Measurements from ENCODE around the gene LIPC.

The LIPC gene

GRCh38 chr15:58544756-58545155, 113.0 kb downstream of the LIPC start:
- no peak for DNase-seq

GRCh38 chr15:58545307-58546065, 113.7 kb downstream of the LIPC start:
- no peak for DNase-seq

- no peak for DNase-seq
These were observed 114.3 kb downstream of the LIPC start for GRCh38 chr15:58546066-58546591.

GRCh38 chr15:58546635-58547627, 115.1 kb downstream of the LIPC start:
- DNase-seq: no peak

GRCh38 chr15:58547628-58548307, 116.0 kb downstream of the LIPC start:
- DNase-seq: no peak

- no peak for DNase-seq
These were observed 116.7 kb downstream of the LIPC start for GRCh38 chr15:58548308-58549012.

GRCh38 chr15:58549013-58549784, 117.4 kb downstream of the LIPC start:
- DNase-seq: no peak

- DNase-seq: no peak
These were observed 117.9 kb downstream of the LIPC start for GRCh38 chr15:58549785-58550074.

- DNase-seq: no peak
These were observed 119.4 kb downstream of the LIPC start for GRCh38 chr15:58551084-58551763.

- no peak for DNase-seq
These were observed 120.1 kb downstream of the LIPC start for GRCh38 chr15:58551764-58552504.

GRCh38 chr15:58552505-58553364, 120.9 kb downstream of the LIPC start:
- DNase-seq: no peak

GRCh38 chr15:58553365-58553918, 121.7 kb downstream of the LIPC start:
- DNase-seq: no peak

GRCh38 chr15:58554758-58555157, 123.0 kb downstream of the LIPC start:
- DNase-seq: no peak

- DNase-seq: no peak
These were observed 123.6 kb downstream of the LIPC start for GRCh38 chr15:58555162-58556027.

GRCh38 chr15:58556028-58556361, 124.2 kb downstream of the LIPC start:
- DNase-seq: no peak

- DNase-seq: no peak
These were observed 124.8 kb downstream of the LIPC start for GRCh38 chr15:58556541-58556940.

GRCh38 chr15:58558777-58559176, 127.0 kb downstream of the LIPC start:
- no peak for DNase-seq

GRCh38 chr15:58559904-58560588, 128.3 kb downstream of the LIPC start:
- no peak for DNase-seq
